GM19397 (cell line): ENCODE data around the gene KCNK10.

ENCODE experiments used
- ATAC-seq: cut with Tn5 transposase; IDR thresholded peaks from one replicate; pipeline ENCODE4 v1.9.1; 2021; ENCODE audit warnings: mild to moderate bottlenecking, moderate library complexity; ENCODE audit not compliant: unreplicated experiment

Gene KCNK10

GRCh38 chr14:88323086-88323522, at the start of gene KCNK10:
TSS of gene KCNK10 (minus strand) at chr14:88323269. CDS start at chr14:88322798, 471 bp downstream.
- ATAC-seq, result peak; percentile 30

GRCh38 chr14:88369496-88369895, 46.4 kb upstream of the KCNK10 start:
- no peak for ATAC-seq

- ATAC-seq, result no peak
Observed at GRCh38 chr14:88364710-88365413, 41.8 kb upstream of the KCNK10 start.

GRCh38 chr14:88363644-88364043, 40.6 kb upstream of the KCNK10 start:
- no peak for ATAC-seq

- no peak for ATAC-seq
Observed at GRCh38 chr14:88359500-88359899, 36.4 kb upstream of the KCNK10 start.

- ATAC-seq, result no peak
Observed at GRCh38 chr14:88354358-88354757, 31.3 kb upstream of the KCNK10 start.

GRCh38 chr14:88352698-88353097, 29.6 kb upstream of the KCNK10 start:
- ATAC-seq, result no peak

GRCh38 chr14:88351966-88352691, 29.1 kb upstream of the KCNK10 start:
- no peak for ATAC-seq

- no peak for ATAC-seq
Observed at GRCh38 chr14:88348546-88348945, 25.5 kb upstream of the KCNK10 start.

GRCh38 chr14:88346048-88346639, 23.1 kb upstream of the KCNK10 start:
- ATAC-seq, result no peak

- ATAC-seq, result no peak
Observed at GRCh38 chr14:88342980-88343379, 19.9 kb upstream of the KCNK10 start.

- no peak for ATAC-seq
Observed at GRCh38 chr14:88340357-88340756, 17.3 kb upstream of the KCNK10 start.

GRCh38 chr14:88333036-88333435, 10.0 kb upstream of the KCNK10 start:
- no peak for ATAC-seq

GRCh38 chr14:88327497-88327896, 4.4 kb upstream of the KCNK10 start:
- ATAC-seq, result no peak

- no peak for ATAC-seq
Observed at GRCh38 chr14:88326352-88327103, 3.5 kb upstream of the KCNK10 start.

GRCh38 chr14:88325883-88326282, 2.8 kb upstream of the KCNK10 start:
- ATAC-seq, result no peak

- no peak for ATAC-seq
Observed at GRCh38 chr14:88324930-88325329, 1.9 kb upstream of the KCNK10 start.

- ATAC-seq, result no peak
Observed at GRCh38 chr14:88324491-88324890, 1.4 kb upstream of the KCNK10 start.

GRCh38 chr14:88323523-88324199, 592 bp upstream of the KCNK10 start:
- peak; percentile 90 for ATAC-seq

- no peak for ATAC-seq
Observed at GRCh38 chr14:88322504-88323085, 474 bp downstream of the KCNK10 start.
